SU-DHL-6 (cell line): ENCODE results near the gene GKN1.

ENCODE experiments used
- EZH2phosphoT487 ChIP-seq: fragments of 200-600 bp; sonication (generic), shearing (Covaris generic); conservative IDR thresholded peaks from 2 replicates; pipeline ENCODE4 v1.6.1; 2018; ENCODE audit warnings: mild to moderate bottlenecking, antibody characterized with exemption, low read length, moderate library complexity, mixed read lengths
- TF ChIP-seq, protein P1 (sequence below): fragments of 200-600 bp; sonication (generic); IDR thresholded peaks from one replicate; pipeline ENCODE4 v1.5.1; 2017; ENCODE audit warnings: antibody characterized with exemption, mild to moderate bottlenecking, low read length, moderate library complexity; ENCODE audit not compliant: insufficient read depth, poor library complexity, severe bottlenecking

- TF ChIP-seq, protein P1, sequence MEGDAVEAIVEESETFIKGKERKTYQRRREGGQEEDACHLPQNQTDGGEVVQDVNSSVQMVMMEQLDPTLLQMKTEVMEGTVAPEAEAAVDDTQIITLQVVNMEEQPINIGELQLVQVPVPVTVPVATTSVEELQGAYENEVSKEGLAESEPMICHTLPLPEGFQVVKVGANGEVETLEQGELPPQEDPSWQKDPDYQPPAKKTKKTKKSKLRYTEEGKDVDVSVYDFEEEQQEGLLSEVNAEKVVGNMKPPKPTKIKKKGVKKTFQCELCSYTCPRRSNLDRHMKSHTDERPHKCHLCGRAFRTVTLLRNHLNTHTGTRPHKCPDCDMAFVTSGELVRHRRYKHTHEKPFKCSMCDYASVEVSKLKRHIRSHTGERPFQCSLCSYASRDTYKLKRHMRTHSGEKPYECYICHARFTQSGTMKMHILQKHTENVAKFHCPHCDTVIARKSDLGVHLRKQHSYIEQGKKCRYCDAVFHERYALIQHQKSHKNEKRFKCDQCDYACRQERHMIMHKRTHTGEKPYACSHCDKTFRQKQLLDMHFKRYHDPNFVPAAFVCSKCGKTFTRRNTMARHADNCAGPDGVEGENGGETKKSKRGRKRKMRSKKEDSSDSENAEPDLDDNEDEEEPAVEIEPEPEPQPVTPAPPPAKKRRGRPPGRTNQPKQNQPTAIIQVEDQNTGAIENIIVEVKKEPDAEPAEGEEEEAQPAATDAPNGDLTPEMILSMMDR: no peak
- no peak for TF ChIP-seq EZH2phosphoT487
Measured at GRCh38 chr2:68951899-68952298, 22.5 kb upstream of the GKN1 start.
